Pancreas (tissue), 10 donors: ENCODE data around the gene IRF1. TPM values are rescaled to one million over a fixed set of nuclear protein-coding genes. Genes with fewer than 3 reads are reported as not detected.

Experiments
- ATAC-seq, 4 donors: fragments of 200-7000 bp; cut with Tn5 transposase; one replicate each; pipeline versions ENCODE4 v1.8.0 to v1.9.1; 2020; ENCODE audit warnings: mild to moderate bottlenecking in 4 of 4, moderate library complexity in 4 of 4
- DNase-seq, 6 donors: peaks; one replicate each; pipeline ENCODE4 v3.0.0-alpha.2; 2020
- FAIRE-seq: peaks from 2 replicates; lab custom pipeline; 2012; peaks lifted over from hg19 to GRCh38; lab: Jason Lieb, UNC
- H3K27ac ChIP-seq, 4 donors: fragments of 200-600 bp; sonication (generic); 1 replicate in 3 of 4; 2 replicates in 1 of 4; pipeline versions ENCODE4 v1.5.0 to v1.8.0; 2020
- H3K27me3 ChIP-seq, 4 donors: fragments of 200-600 bp; one replicate each; pipeline ENCODE4 v1.8.0; 2021
- H3K36me3 ChIP-seq, 3 donors: fragments of 200-600 bp; sonication (generic) in 1 of 3; one replicate each; pipeline versions ENCODE4 v1.5.0 to v1.8.0; 2020 to 2021
- H3K4me1 ChIP-seq, 3 donors: fragments of 200-600 bp; one replicate each; pipeline ENCODE4 v1.8.0; 2021
- H3K4me3 ChIP-seq, 4 donors: fragments of 200-600 bp; sonication (generic) in 2 of 4; one replicate each; pipeline versions ENCODE4 v1.5.0 to v1.8.0; 2020 to 2021
- H3K9me3 ChIP-seq, 4 donors: fragments of 200-600 bp; one replicate each; pipeline ENCODE4 v1.8.0; 2021
- WGBS, 2 donors: extraction: QIAGEN DNeasy Blood & Tissue Kit; methylation state at CpG; one replicate each; pipeline ENCODE4 v1.1.7; 2013; 5-methylcytosine and 5-hydroxymethylcytosine counted together
- intact Hi-C, 3 donors: fragments of 100-400 bp; cut with DNase I; formaldehyde crosslinking; loops; one replicate each; pipeline versions ENCODE4 v1.11.1 to v1.14.2; 2022
- polyA plus RNA-seq, 2 donors: library from polyadenylated mRNA; stranded (reverse); fragments of 200-250 nt; gene quantifications; one replicate each; pipeline ENCODE4 v1.2.3, GENCODE V29; 2013
- total RNA-seq, 6 donors: library from RNA; stranded (reverse); fragmentation: NEBNext Ultra II Directional in 4 of 6; extraction: Animal tissue kit (Norgen Biotek cat#: 25700) in 4 of 6; gene quantifications; one replicate each; pipeline versions ENCODE4 v1.2.1 to v1.2.4, GENCODE V29; 2021 to 2023
- TF ChIP-seq, protein P1 (sequence below), 4 donors: fragments of 200-600 bp; sonication (generic) in 3 of 4; IDR thresholded peaks; one replicate each; pipeline versions ENCODE4 v1.5.0 to v1.8.0; 2021; ENCODE audit warnings: antibody characterized with exemption in 4 of 4
- donor health status: healthy with polysubstance abuse.
- donor health status: DM: no; HTN: no; CAD: no; lungs with moderate emphysema.
- donor health status: DM: no; HTN: no; CAD: no.
- donor health status: control.
- donor health status: control.
- donor health status: Bipolar disorder and iron deficiency.
- donor health status: DM: yes; HTN: yes; CAD: no.
- donor health status: DM: no; HTN: no; CAD: no.
- donor health status: DM: no; HTN: no; CAD: no.
- donor health status: DM: yes; HTN: yes; CAD: no.

Gene IRF1
- total and polyA plus RNA-seq, 8 donors = 7.0 to 30.8 (median 11.1) TPM

DNA sequence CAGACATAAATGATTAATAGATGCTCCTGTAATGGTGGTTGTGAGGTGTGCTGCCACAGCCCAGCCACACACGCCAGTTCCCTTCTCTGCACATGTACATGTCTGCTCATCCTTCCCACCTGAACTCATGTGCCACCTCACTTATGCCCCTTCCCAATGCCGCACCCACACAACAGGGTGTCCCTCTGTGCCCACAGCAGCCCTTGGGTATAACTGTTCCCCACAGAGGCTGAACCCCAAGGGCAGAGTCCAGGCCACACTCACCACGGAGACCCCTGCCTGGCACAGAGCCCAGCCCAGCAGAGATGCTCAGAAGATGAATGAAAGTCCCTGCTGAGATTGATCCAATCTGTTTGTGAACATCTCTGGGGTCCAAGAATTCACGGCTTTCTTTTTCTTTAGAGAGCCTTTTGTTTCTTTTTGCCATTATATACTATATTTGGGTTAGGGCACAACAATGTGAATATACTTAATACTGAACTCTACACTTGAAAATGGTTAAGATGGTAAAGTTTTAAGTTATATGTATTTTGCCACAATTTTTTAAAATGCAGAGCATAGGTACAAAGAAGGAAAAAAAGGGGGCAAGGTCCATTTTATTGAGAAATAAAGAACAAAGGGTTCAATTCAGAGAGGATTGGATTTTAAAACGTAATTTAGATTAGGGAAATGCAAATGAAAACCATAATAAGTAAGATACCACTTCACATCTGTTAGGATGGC, 29.6 kb downstream of the IRF1 start:
- FAIRE-seq (no peak), ATAC-seq (no peak), DNase-seq (no peak)
- WGBS, 2 donors = 64 to 77% methylated on average over 5 of the region's 5 CpGs
- H3K4me1 ChIP-seq = peaks cover 0 to 30% (median 0%) of the 10 kb centered on the region in 3 donors
- no peaks in the 10 kb centered on the region for H3K9me3 ChIP-seq
- H3K36me3 ChIP-seq = no peaks in the 10 kb centered on the region
- TF ChIP-seq, protein P1, sequence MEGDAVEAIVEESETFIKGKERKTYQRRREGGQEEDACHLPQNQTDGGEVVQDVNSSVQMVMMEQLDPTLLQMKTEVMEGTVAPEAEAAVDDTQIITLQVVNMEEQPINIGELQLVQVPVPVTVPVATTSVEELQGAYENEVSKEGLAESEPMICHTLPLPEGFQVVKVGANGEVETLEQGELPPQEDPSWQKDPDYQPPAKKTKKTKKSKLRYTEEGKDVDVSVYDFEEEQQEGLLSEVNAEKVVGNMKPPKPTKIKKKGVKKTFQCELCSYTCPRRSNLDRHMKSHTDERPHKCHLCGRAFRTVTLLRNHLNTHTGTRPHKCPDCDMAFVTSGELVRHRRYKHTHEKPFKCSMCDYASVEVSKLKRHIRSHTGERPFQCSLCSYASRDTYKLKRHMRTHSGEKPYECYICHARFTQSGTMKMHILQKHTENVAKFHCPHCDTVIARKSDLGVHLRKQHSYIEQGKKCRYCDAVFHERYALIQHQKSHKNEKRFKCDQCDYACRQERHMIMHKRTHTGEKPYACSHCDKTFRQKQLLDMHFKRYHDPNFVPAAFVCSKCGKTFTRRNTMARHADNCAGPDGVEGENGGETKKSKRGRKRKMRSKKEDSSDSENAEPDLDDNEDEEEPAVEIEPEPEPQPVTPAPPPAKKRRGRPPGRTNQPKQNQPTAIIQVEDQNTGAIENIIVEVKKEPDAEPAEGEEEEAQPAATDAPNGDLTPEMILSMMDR (IDR thresholded peaks at IDR 0.05) = no peak
- H3K4me3 ChIP-seq = no peak overlapping the region
- no peaks in the 10 kb centered on the region for H3K27me3 ChIP-seq
- no peak overlapping the region for H3K27ac ChIP-seq
- intact Hi-C loops = no loop called here

DNA sequence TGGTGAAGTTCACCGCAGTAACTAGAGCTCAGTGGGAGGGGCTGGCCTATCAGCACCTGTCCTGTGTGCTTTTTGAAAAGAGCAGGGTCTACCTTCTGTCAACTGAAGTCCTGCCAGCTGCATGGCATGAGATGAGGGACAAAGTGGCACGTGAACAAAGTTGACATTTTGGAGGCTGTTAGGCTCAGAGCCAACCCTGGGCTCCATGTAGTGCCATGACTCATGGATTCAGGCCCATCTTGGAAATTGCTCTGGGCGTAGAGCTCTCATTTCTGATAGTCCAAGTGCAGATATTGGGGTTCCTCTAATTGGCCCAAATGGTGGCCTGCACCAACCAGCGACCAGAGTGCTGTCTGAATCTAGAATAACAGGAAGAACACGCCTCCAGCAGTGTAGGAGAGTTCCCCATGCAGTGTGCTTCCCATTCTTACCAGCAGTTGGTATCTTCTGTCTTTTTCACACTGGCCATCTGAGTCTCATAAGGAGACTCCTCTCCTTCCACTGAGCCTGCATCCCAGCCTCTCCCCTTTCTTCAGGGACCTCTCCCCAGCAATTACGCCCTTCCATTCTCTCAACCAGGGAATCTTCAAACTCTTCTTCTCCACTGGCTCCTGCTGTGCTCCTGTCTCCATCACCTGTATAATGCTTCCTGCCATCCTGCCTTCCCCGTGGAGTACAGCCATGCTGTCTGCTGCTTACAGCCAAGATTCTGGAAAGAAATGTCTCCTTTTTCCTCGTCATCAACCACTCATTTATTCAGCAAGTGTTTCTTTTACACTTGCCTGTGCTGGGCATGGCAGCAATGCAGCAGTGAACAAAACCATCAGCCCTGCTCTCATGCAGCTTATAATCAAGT, 30.4 kb downstream of the IRF1 start:
- intact Hi-C loops = no loop called here
- H3K27me3 ChIP-seq = no peaks in the 10 kb centered on the region
- no peak for DNase-seq
- H3K4me1 ChIP-seq = peaks cover 0 to 30% (median 0%) of the 10 kb centered on the region in 3 donors
- peak in 3 of 4 donors; percentile 9 to 49 (median 11) for ATAC-seq
- 83% methylated on average over 8 of the region's 8 CpGs for WGBS, 2 donors
- TF ChIP-seq, protein P1 (IDR thresholded peaks at IDR 0.05) = no peak
- no peak overlapping the region for H3K4me3 ChIP-seq
- H3K9me3 ChIP-seq = no peaks in the 10 kb centered on the region
- FAIRE-seq = no peak
- H3K36me3 ChIP-seq = no peaks in the 10 kb centered on the region
- H3K27ac ChIP-seq = no peak overlapping the region

DNA sequence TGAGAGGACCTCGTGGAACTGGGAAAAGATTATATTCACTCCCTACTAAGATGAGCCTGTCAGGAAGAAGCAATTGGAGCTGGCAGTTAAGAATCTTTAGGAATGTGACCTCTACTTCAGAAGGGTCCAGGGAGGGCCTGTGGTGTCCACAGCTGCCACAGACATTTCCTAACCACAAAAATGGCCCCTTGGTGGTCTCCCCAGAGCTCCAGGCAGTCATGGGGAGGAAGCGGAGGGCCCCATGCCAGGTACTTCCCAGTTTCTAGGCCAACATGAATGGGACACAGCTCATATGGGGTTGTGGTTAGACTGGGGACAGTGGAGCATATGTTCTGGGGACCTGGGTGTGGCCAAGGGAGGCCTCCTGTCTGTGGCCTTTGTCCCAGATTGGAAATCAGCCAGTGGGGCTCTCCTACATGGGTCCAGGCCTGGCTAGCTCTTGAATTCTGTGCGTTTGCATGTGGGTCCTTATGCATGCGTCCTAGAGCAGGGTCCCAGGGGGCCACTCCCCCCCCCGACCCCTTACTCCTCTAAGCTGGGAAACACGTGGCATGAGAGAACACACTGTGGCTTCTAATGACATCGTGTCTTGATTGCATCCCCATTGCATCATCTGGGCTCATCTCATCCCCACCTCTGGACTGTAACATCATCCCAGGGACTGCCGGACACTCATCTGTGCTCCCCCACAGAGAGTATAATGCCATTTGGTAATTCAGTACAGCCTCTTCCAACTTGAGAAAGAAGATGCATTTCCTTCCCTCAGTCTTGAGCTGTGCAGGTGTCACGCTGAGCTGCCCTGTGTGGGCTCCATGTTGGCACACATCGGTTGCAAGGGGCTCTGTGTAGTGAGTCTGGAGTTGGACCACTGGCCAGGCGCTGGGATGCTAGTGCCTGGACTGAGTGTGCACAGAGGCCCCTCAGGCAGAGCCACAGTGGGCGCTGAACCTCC, 31.3 kb downstream of the IRF1 start:
- Histone ChIP-seq H3K4me1 (peaks cover 0 to 30% (median 0%) of the 10 kb centered on the region in 3 donors), H3K27ac (peak overlapping the region in 2 of 4 donors; percentile 26 to 34), H3K36me3 (no peaks in the 10 kb centered on the region), H3K27me3 (no peaks in the 10 kb centered on the region), H3K4me3 (no peak overlapping the region), H3K9me3 (no peaks in the 10 kb centered on the region)
- TF ChIP-seq, protein P1 (IDR thresholded peaks at IDR 0.05) = no peak
- peak in 1 of 4 donors; percentile 34 for ATAC-seq
- no peak for FAIRE-seq
- intact Hi-C loops = no loop called here
- peak in 1 of 6 donors; percentile 41 for DNase-seq
- 89 to 93% methylated on average over 12 of the region's 12 CpGs for WGBS, 2 donors

GRCh38 chr5:132458651-132459030, 31.9 kb downstream of the IRF1 start:
- TF ChIP-seq, protein P1 (IDR thresholded peaks at IDR 0.05) = no peak
- DNase-seq (no peak), ATAC-seq (no peak), FAIRE-seq (no peak)
- no peak overlapping the region for H3K4me3 ChIP-seq
- no peaks in the 10 kb centered on the region for H3K27me3 ChIP-seq
- peak overlapping the region in 2 of 4 donors; percentile 26 to 34 for H3K27ac ChIP-seq
- H3K9me3 ChIP-seq = no peaks in the 10 kb centered on the region
- 88 to 91% methylated on average over 1 of the region's 1 CpG for WGBS, 2 donors
- H3K4me1 ChIP-seq = peaks cover 0 to 25% (median 0%) of the 10 kb centered on the region in 3 donors
- H3K36me3 ChIP-seq = no peaks in the 10 kb centered on the region
- intact Hi-C loops = no loop called here
